ENCODE data around the gene APOL6. TPM values are rescaled to one million over a fixed set of nuclear protein-coding genes. Genes with fewer than 3 reads are reported as not detected.
"Not testable (repeated sequence)": the region's sequence is repeated elsewhere in the genome, so short reads cannot be mapped to it uniquely, and the experiment has no call there.

Gene APOL6
- total and polyA plus RNA-seq, 8 donors, result 7.7 to 49.2 (median 10.2) TPM

GRCh38 chr22:35620624-35621251 is 27.5 kb upstream of the APOL6 start:
- TF ChIP-seq CTCF (IDR thresholded peaks at IDR 0.05), result no peak
- Histone ChIP-seq H3K4me1 (peaks cover 0 to 5% of the 10 kb centered on the region in 2 donors), H3K36me3 (no peaks in the 10 kb centered on the region), H3K4me3 (no peak overlapping the region), H3K27me3 (no peaks in the 10 kb centered on the region), H3K27ac (no peak overlapping the region), H3K9me3 (no peaks in the 10 kb centered on the region)
- ATAC-seq (no peak), DNase-seq (no peak)
- intact Hi-C loops (cut with DNase I), result no loop called here

GRCh38 chr22:35621451-35621850 is 26.8 kb upstream of the APOL6 start:
- Histone ChIP-seq H3K36me3 (no peaks in the 10 kb centered on the region), H3K4me3 (no peak overlapping the region), H3K4me1 (peaks cover 0 to 5% of the 10 kb centered on the region in 2 donors), H3K27ac (no peak overlapping the region), H3K9me3 (no peaks in the 10 kb centered on the region), H3K27me3 (no peaks in the 10 kb centered on the region)
- no peak for DNase-seq
- intact Hi-C loops (cut with DNase I), result no loop called here
- no peak for TF ChIP-seq CTCF (IDR thresholded peaks at IDR 0.05)
- ATAC-seq, result no peak

GRCh38 chr22:35622191-35622913 is 25.9 kb upstream of the APOL6 start:
- no peak for DNase-seq
- intact Hi-C loops (cut with DNase I), result no loop called here
- ATAC-seq, result no peak
- no peak overlapping the region for H3K27ac ChIP-seq
- H3K4me3 ChIP-seq, result no peak overlapping the region
- H3K4me1 ChIP-seq, result peaks cover 0 to 10% of the 10 kb centered on the region in 2 donors
- no peak for TF ChIP-seq CTCF (IDR thresholded peaks at IDR 0.05)
- H3K36me3 ChIP-seq, result no peaks in the 10 kb centered on the region
- H3K9me3 ChIP-seq, result no peaks in the 10 kb centered on the region
- H3K27me3 ChIP-seq, result no peaks in the 10 kb centered on the region

GRCh38 chr22:35623885-35624284 is 24.4 kb upstream of the APOL6 start:
- DNase-seq; H3K4me3 ChIP-seq; intact Hi-C loops (cut with DNase I); H3K27ac ChIP-seq; ATAC-seq; H3K27me3 ChIP-seq; H3K9me3 ChIP-seq; H3K36me3 ChIP-seq: not testable (repeated sequence)
- H3K4me1 ChIP-seq, result peaks cover 0 to 18% of the 10 kb centered on the region in 2 donors

GRCh38 chr22:35624547-35624946 is 23.7 kb upstream of the APOL6 start:
- intact Hi-C loops (cut with DNase I), result no loop called here
- TF ChIP-seq CTCF (IDR thresholded peaks at IDR 0.05), result no peak
- Histone ChIP-seq H3K36me3 (no peaks in the 10 kb centered on the region), H3K27ac (no peak overlapping the region), H3K4me1 (peaks cover 0 to 25% of the 10 kb centered on the region in 2 donors), H3K27me3 (no peaks in the 10 kb centered on the region), H3K9me3 (no peaks in the 10 kb centered on the region), H3K4me3 (no peak overlapping the region)
- DNase-seq (no peak), ATAC-seq (no peak)
